Nephron (organoid): ENCODE results near the gene TUBGCP3.

Source experiments
- H3K27ac Mint-ChIP-seq, 3 experiments: 2 replicates each; pipeline ENCODE4 v1.8.0; 2020; ENCODE audit warnings: mixed read lengths in 3 of 3, mild to moderate bottlenecking in 2 of 3, moderate library complexity in 1 of 3
- H3K27me3 Mint-ChIP-seq: 2 replicates; pipeline ENCODE4 v1.8.0; 2021; ENCODE audit warnings: low read depth, mild to moderate bottlenecking, moderate library complexity, mixed read lengths
- H3K36me3 Mint-ChIP-seq: 2 replicates; pipeline ENCODE4 v1.8.0; 2020; ENCODE audit warnings: low read depth, mixed read lengths
- H3K4me1 Mint-ChIP-seq: 2 replicates; pipeline ENCODE4 v1.8.0; 2020; ENCODE audit warnings: mixed read lengths
- H3K4me3 Mint-ChIP-seq, 3 experiments: 2 replicates each; pipeline ENCODE4 v1.8.0; 2020; ENCODE audit warnings: mild to moderate bottlenecking in 3 of 3, mixed read lengths in 3 of 3, moderate library complexity in 2 of 3
- H3K9me3 Mint-ChIP-seq: 2 replicates; pipeline ENCODE4 v1.8.0; 2020; ENCODE audit warnings: mixed read lengths
- CTCF ChIP-seq, 3 experiments: fragments of 200-600 bp; sonication (generic); IDR thresholded peaks; one replicate each; pipeline ENCODE4 v1.5.0; 2021; ENCODE audit warnings: antibody characterized with exemption in 3 of 3; ENCODE audit not compliant: unreplicated experiment in 3 of 3

TUBGCP3 gene

DNA sequence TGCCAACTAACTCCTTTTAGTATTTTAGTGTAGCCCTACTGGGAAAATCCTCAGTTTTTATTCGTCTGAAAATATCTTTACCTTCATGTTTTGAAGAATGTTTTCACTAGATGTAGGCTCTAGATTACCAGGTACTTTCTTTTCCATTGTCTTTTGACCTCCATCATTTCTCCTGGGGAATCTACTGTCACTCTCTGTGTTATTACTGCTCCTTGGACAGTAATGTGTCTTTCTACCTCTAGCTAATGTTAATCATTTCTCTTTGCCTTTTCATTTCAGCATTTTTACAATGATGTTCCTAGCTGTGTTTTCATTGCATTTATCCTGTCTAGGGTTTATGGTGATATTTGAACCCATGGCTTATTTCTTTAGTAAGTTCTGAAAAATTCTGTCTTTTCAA, 149.9 kb downstream of the TUBGCP3 start:
- H3K4me3 Mint-ChIP-seq: no peak overlapping the region
- H3K4me1 Mint-ChIP-seq: no peaks in the 10 kb centered on the region
- H3K27ac Mint-ChIP-seq: no peak overlapping the region
- H3K9me3 Mint-ChIP-seq: peaks cover 11% of the 10 kb centered on the region
- H3K27me3 Mint-ChIP-seq: peaks cover 54% of the 10 kb centered on the region
- no peaks in the 10 kb centered on the region for H3K36me3 Mint-ChIP-seq
- TF ChIP-seq CTCF (IDR thresholded peaks at IDR 0.05; ENCODE audit: unreplicated experiment in 3 of 3): no peak

GRCh38 chr13:112435973-112436372, 152.0 kb downstream of the TUBGCP3 start:
- H3K27ac Mint-ChIP-seq: no peak overlapping the region
- no peaks in the 10 kb centered on the region for H3K36me3 Mint-ChIP-seq
- H3K27me3 Mint-ChIP-seq: peaks cover 53% of the 10 kb centered on the region
- no peak overlapping the region for H3K4me3 Mint-ChIP-seq
- no peak for TF ChIP-seq CTCF (IDR thresholded peaks at IDR 0.05; ENCODE audit: unreplicated experiment in 3 of 3)
- H3K9me3 Mint-ChIP-seq: peaks cover 15% of the 10 kb centered on the region
- no peaks in the 10 kb centered on the region for H3K4me1 Mint-ChIP-seq
